GM19468 (cell line): ENCODE results near the gene KISS1R.
"Not testable (repeated sequence)": the region's sequence is repeated elsewhere in the genome, so short reads cannot be mapped to it uniquely, and the experiment has no call there.

Experiments used
- ATAC-seq: cut with Tn5 transposase; IDR thresholded peaks from one replicate; pipeline ENCODE4 v1.9.1; 2021; ENCODE audit warnings: mild to moderate bottlenecking, moderate library complexity, moderate number of reproducible peaks; ENCODE audit not compliant: unreplicated experiment; ENCODE audit errors: extremely low read depth

Gene KISS1R

GRCh38 chr19:917323-918151 lies at the start of gene KISS1R:
Gene KISS1R (plus strand): TSS chr19:917333. CDS start chr19:917503, 170 bp downstream.
- no peak for ATAC-seq

GRCh38 chr19:867855-868457 lies 49.2 kb upstream of the KISS1R start:
- ATAC-seq: no peak

GRCh38 chr19:868458-869244 lies 48.5 kb upstream of the KISS1R start:
- no peak for ATAC-seq

GRCh38 chr19:869245-870177 lies 47.6 kb upstream of the KISS1R start:
- ATAC-seq: no peak

- no peak for ATAC-seq
These were observed 46.8 kb upstream of the KISS1R start for GRCh38 chr19:870314-870713.

GRCh38 chr19:870963-871401 lies 46.2 kb upstream of the KISS1R start:
- no peak for ATAC-seq

- ATAC-seq: no peak
These were observed 45.5 kb upstream of the KISS1R start for GRCh38 chr19:871446-872265.

GRCh38 chr19:872266-872951 lies 44.7 kb upstream of the KISS1R start:
- ATAC-seq: no peak

GRCh38 chr19:873084-873483 lies 44.0 kb upstream of the KISS1R start:
- no peak for ATAC-seq

- ATAC-seq: no peak
These were observed 43.5 kb upstream of the KISS1R start for GRCh38 chr19:873561-874041.

- no peak for ATAC-seq
These were observed 41.8 kb upstream of the KISS1R start for GRCh38 chr19:875265-875879.

- no peak for ATAC-seq
These were observed 41.0 kb upstream of the KISS1R start for GRCh38 chr19:876089-876488.

GRCh38 chr19:876780-877314 lies 40.3 kb upstream of the KISS1R start:
- ATAC-seq: no peak

- not testable (repeated sequence) for ATAC-seq
These were observed 39.0 kb upstream of the KISS1R start for GRCh38 chr19:877992-878660.

GRCh38 chr19:878751-879561 lies 38.2 kb upstream of the KISS1R start:
- ATAC-seq: not testable (repeated sequence)

- ATAC-seq: no peak
These were observed 37.3 kb upstream of the KISS1R start for GRCh38 chr19:879711-880438.
